HG02884 (cell line): ENCODE results near the gene FAM234A.

Experiments
- ATAC-seq: cut with Tn5 transposase; IDR thresholded peaks from one replicate; pipeline ENCODE4 v1.9.1; 2021; ENCODE audit warnings: mild to moderate bottlenecking, moderate library complexity; ENCODE audit not compliant: unreplicated experiment

The FAM234A gene

DNA sequence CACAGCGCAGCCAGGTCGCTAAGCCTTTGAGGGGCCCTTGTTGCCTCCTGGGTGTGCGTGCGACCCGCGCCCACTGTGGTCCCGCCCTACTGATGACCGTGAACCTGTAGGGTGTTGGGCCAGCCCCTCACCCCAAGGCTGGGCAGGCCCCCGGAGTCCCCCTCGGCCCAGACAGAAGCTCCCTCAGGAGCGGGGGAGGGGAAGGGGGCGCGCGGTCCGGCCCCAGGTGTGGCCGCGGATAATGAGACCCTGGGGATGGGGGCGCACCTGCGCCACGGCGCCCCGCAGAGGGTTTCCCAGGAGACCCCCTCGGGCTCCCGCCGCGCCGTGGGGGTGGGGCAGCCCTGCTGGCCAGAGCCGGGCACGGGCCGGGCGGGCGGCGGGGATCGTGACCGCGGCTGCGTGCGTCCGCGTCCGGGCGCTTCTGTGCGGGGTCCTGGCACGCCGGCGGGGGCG lies 45.4 kb downstream of the FAM234A start:
- no peak for ATAC-seq

DNA sequence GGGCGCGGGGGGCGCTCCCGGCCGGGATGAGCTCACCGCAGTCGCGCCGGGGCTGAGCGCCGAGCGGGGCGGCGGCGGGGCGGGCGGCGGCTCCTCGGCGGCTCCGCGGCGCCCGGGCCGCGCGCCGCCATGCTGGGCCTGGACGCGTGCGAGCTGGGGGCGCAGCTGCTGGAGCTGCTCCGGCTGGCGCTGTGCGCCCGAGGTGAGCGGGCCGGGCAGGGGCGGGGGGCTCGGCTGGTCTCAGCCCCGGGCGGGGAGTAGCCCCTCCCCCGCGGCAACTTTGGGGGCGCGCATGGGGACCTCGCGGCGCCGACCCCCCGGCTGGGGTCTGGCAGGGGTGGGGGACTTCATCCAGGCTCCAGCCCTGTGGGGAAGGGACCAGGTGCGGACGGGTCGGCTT lies 45.9 kb downstream of the FAM234A start, which contains the start of gene ARHGDIG:
ARHGDIG (plus strand) TSS at position 40 of the 400 bp plus-strand sequence; CDS start at position 130, 90 bp downstream.
- ATAC-seq, result no peak

DNA sequence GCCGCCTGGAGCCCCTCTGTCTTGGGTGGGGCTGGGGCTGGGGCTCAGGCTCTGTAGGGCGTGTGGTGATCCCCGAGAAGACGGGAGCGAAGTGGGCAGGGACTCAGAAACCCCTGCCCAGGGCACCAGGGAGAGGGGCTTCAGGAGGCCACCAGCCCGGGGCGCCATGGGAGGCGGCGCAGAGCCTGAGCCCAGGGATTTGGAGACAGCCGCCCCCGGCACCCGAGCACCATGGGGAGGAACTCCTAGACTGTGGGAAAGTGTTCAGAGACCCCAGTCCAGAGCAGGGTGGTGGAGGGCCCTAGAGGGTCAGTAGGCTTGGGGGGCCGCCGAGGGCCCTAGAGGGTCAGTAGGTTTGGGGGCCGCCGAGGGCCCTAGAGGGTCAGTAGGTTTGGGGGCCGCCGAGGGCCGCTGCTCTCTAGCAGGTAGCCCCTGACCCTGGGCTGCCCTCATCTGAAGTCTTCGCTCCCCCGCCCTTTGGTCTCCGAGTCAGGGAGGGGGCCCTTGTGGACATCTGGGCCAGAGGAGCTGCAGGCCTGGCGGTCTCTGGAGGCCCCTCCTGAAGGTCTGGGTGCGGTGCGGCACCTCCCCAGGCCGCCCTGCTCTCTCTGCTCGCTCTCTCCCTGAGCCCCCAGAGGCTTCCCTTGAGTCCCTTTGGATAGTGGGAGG lies 46.5 kb downstream of the FAM234A start:
- ATAC-seq, result no peak

DNA sequence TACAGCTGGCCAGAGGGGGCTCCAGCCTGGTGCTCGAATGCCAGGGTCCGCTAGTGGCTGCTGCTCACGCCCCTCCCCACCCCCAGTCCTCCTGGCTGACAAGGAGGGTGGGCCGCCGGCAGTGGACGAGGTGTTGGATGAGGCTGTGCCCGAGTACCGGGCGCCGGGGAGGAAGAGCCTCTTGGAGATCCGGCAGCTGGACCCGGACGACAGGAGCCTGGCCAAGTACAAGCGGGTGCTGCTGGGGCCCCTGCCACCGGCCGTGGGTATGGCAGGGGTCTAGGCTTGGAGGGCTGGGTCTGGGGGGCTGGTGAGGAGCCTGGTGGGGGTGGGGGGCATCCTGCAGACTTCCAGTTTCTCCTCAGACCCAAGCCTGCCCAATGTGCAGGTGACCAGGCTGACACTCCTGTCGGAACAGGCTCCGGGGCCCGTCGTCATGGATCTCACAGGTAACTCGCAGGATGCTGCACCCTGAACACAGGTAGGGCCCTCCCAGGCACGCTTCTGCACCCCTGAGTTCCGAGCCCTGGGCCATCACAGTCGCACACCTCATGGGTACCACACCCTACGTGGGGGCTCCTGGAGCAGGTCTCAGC lies 47.1 kb downstream of the FAM234A start:
- no peak for ATAC-seq

DNA sequence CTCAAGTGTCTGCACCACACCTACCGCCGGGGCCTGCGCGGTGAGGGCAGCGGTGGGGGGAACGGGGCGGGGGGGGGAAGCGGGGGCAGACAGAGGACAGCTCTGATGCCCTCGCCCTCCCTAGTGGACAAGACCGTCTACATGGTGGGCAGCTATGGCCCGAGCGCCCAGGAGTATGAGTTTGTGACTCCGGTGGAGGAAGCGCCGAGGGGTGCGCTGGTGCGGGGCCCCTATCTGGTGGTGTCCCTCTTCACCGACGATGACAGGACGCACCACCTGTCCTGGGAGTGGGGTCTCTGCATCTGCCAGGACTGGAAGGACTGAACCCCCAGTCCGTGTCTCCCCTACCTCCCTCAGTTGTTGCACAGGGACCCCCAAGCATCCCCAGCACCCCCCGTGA lies 47.9 kb downstream of the FAM234A start:
- no peak for ATAC-seq

DNA sequence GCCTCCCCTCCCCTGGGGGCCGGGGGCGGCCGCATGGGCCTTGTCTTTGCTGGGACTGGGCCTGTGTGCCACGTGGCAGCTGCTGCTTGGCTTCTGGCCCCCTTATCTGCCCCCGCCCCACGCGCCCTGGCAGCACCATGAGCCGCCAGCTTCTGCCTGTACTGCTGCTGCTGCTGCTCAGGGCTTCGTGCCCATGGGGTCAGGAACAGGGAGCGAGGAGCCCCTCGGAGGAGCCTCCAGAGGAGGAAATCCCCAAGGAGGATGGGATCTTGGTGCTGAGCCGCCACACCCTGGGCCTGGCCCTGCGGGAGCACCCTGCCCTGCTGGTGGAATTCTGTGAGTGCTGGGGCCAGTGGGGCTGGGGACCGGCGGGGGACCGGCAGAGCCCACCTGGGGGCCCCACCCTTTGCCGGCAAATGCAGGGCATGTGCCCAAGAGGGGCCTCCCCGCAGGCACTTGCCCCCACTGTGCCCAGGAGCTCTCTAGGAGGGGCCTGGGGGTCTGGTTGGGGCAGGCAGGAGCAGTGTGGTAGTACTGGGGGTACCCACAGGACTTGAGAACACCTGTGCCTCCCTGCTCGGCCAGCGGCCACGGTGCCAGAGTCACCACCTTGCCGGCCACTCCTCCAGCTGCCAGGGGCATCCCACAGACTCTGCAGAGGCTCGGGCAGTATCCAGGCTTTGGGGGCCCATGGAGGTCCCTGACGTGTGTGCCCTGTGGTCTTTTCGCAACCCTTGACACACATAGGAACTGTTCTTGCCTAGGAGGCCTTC lies 48.6 kb downstream of the FAM234A start, which contains the start of gene PDIA2:
PDIA2 (plus strand) TSS at position 132 of the 773 bp plus-strand sequence; CDS start at position 138, 6 bp downstream.
- ATAC-seq, result no peak

DNA sequence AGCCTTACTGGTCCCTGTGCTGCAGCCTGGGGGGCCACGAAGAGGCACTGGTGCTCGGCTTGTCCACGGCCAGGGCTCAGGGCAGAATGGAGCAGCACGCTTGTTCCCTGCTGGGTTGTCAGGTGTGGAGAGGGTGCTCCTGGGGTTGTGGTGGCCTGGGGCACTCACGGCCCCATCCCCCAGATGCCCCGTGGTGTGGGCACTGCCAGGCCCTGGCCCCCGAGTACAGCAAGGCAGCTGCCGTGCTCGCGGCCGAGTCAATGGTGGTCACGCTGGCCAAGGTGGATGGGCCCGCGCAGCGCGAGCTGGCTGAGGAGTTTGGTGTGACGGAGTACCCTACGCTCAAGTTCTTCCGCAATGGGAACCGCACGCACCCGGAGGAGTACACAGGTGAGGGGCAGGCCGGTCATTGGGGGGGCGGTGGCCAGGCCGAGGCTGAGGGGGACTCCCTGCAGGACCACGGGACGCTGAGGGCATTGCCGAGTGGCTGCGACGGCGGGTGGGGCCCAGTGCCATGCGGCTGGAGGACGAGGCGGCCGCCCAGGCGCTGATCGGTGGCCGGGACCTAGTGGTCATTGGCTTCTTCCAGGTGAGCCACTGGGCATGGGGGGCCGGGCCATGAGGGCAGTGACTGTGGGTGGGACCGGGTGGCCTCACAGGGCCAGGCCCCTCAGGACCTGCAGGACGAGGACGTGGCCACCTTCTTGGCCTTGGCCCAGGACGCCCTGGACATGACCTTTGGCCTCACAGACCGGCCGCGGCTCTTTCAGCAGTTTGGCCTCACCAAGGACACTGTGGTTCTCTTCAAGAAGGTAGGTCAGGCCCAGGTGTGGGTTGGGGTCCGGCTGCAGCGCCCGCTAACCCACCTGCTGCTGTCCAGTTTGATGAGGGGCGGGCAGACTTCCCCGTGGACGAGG lies 49.8 kb downstream of the FAM234A start:
- no peak for ATAC-seq

DNA sequence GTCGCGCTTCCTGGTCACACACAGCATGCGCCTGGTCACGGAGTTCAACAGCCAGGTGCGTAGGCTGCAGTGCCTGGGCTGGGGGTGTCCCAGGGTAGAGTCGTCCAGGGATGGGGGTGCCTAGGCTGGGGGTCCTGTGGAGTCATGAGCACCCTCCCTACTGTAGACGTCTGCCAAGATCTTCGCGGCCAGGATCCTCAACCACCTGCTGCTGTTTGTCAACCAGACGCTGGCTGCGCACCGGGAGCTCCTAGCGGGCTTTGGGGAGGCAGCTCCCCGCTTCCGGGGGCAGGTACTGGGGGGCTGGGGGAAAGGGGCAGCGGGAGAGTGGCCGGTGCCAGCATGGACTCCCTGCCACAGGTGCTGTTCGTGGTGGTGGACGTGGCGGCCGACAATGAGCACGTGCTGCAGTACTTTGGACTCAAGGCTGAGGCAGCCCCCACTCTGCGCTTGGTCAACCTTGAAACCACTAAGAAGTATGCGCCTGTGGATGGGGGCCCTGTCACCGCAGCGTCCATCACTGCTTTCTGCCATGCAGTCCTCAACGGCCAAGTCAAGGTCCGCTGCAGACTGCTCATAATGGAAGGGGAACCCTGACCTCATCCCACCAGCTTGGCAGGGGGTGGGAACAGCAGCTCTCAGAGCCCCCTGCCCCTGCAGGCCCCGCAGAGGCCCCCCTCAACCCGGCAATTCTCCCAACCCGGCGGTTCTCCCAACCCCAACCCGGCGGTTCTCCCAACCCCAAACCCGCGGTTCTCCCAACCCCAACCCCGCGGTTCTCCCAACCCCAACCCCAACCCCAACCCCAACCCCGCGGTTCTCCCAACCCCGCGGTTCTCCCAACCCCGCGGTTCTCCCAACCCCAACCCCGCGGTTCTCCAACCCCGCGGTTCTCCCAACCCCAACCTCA lies 50.8 kb downstream of the FAM234A start:
- ATAC-seq, result no peak

DNA sequence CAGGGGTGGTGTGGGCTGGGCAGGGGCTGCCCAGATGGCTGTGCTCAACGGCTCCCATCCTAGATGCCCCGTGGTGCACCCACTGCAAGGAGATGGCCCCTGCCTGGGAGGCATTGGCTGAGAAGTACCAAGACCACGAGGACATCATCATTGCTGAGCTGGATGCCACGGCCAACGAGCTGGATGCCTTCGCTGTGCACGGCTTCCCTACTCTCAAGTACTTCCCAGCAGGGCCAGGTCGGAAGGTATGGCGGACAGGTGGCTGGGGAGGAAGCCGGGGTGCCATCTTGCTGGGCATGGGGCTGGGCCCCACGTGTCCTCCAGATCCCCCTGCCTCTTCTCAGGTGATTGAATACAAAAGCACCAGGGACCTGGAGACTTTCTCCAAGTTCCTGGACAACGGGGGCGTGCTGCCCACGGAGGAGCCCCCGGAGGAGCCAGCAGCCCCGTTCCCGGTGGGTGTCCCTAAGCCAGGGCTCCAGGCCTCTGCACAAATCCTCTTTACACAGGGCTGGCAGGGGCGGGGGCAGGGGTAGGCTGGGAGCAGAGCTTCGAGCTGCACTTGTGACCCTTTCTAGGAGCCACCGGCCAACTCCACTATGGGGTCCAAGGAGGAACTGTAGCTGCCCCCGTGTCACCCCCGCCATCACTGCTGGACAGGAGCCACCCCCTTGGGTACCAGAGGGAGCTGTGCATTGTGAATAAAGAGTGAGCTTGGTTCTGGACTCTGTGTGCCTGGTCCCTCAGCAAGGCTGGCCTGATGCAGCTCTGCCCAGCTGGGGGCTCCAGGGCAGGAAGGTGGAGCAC lies 52.1 kb downstream of the FAM234A start:
- ATAC-seq, result no peak

DNA sequence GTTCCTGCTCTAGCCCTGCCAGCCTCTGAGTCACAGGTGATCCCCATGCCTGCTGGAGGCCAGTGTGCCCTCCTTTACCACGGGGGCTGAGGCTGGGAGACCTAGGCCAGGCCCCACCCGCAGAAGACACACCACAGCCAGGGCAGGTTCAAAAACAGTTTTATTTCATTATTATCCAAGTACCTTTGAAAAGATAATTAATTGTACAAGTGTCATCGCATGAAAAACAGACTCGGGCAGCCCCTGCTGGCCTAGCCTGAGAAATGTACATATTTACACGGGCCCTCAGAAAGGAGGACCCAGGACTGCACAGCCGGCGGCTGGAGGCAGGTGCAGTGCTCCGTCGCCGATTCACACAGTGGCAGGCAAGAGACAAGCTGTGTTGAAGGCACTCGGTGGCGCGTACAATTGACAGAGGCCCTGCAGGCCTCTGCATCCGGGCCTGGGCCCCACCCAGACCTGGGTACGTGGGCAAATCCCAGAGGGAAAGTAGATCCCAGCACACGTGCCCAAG lies 52.7 kb downstream of the FAM234A start:
- ATAC-seq, result no peak

DNA sequence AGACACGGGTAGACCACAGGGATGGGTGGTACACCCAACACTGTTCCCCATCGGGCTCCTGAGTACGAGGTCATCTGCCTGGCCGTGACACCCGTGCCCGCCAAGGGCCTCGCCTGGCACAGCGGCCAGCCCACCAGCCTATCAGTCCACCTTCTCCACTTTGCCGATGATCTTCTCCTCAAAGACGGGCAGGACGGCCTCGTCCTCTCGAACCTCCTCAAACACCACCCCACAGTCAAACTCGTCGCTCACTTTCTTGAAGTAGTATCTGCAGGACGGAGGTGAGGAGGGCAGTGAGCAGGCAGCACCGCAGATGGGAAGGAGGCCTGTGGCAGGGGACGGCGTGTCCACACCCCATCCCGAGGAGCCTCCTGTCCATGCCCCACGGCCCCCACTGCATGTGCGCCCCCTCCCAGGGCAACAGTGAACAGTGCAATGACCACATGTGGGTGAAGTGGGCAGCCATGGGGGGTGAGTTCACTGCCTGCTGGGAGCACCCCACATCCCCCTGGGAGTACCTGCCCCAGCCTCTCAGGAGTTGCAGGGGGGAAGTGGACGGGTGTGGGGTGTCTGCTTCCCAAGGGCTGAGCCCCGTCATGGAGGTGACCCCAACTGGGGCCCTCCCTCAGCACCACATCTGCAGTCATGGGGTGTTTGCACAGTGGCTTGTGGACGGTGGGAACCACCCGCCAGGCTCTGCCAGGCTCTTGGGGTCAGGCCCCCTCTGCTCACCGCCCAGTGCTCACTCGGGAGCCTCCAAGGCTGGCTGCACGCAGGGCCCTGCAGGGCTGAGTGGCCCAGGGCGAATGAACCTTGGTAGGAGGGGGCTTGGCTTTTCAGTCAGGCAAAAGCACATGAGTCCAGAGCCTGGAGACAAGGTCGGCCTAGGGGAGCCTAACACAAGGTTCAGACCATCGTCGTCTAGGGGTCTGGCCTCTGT lies 53.6 kb downstream of the FAM234A start:
- ATAC-seq, result no peak

DNA sequence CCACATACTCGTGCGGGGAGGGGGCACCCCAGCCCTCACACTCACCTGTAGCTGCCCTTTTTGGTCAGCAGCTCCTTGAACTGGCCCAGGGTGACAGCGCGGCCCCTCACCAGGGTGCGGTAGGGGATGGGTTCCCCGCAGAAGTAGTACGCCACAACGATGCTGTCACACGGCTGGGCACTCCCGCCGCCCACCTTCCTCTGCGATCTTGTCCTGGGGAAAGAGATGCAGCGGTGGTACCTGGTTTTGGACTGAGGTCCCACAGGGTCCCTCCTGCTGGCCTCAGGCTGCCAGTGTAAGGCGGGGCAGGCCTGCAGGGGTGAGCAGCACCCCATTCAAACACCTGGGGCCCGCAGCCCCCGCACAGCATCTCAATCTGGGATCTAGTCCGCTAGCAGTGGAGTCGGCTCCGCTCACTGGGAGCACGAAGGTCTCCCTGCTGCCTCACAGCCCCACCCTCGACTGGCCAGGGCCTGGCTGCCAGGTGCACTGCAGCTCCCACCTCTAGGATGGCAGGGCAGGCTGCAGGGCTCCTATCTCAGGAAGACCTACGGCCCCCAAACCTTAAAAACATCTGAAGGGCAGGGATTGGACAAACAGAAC lies 54.9 kb downstream of the FAM234A start:
- ATAC-seq, result no peak

DNA sequence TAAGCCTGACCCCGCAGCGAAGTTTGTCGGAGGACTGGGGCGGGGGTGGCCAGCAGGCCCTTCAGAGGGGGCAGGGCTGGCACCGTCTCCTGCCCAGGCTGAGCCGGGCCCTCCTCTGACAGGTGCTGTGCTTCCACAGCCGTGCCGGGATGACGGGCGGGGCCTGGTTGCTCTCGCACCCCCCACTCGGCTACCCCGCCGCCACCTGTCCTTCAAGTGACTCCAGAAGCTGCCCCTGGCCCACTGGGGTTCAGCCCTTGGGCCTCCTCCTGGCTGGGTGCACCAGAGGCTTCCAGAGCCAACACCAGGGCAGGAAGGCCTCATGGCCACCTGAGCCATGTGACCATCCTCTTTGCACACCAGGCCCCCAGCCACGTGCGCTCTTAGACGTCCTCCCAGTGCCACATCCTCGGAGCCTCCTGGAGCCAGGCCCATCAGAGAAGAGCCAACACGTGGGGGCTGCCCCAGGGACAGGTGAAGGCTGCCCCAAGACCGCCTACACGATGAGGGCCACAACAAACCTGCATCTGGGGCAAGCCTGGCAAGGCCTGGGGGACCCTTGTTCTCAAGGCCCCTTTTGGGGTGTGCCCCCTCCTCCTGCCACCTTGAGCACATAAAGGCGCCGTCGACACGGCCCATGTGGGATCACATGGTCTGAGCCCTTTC lies 55.5 kb downstream of the FAM234A start:
- no peak for ATAC-seq

DNA sequence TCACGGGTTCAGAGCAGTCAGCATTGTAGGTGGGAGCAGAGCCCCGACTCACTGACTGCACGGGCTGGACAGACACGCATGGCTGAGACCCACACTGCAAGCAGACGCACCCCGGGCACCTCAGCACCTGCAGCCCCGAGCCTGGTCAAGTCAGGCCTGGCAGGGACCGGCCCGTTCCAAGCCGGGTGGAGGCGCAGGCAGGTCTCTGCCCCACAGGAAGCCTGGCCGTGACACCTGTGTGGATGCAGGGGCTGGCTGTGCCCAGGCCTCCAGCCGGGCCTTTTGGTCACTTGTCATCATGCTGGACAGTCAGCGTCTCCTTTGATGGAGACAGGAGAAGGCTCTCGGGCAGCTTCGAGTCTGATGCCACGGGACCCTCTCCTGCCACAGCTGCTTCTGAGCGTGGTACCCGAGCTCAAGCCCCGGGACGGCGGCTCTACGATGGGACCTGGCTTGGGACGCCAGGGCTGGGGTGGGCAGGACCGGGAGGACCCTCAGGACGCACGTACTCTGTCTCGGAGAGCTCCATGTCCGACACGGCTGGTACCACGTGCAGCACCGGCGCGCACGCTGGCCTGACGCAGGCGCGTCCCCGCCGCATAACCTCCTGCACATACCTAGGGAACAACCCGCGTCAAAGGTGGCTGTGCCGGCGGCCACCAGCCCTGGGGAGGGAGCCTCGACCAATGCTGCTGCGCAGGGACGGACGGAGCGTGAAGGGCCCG lies 56.2 kb downstream of the FAM234A start:
- ATAC-seq, result no peak

DNA sequence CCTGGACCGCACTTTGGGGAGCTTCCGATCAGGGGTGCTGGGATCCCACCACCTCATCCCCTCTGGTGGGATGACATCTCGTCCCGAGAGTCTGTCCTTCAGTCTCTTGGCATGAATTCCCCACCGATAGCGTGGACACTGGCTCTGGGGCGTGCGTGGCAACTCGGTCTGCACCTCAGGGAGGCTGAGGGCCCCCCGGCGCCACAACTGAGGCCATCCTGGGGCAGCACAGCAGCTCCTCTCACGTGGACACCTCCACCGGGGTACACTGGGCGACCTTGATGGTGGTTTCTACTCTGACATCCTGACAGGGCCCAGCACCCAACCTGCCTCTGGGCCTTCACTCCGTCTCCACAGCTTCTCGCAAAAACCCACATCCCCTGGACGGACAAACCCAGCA lies 56.9 kb downstream of the FAM234A start:
- ATAC-seq, result no peak
